ENCODE measurements around the gene GRB10.

DNA sequence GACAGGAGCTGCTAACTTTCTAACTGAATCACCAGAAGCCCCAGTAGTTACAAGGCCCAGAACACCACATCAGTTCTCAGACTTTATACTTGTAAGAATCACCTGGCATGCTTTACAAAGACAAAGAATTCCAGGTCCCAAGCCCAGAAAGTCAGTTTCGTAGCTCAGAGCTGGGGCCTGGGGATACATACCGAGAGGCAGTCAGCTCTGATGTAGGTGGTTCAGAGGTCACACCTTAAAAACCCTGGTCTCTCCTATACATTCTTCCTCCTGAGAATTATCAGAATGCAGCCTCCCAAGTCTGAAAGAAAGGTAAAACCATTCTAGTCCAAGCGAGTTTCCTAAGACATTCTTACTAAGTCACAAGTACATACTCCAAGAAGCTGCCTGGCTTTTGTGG is 2.3 kb downstream of the GRB10 start:
- no peak for TF ChIP-seq CTCF (IDR thresholded peaks at IDR 0.05 in 4 of 5, conservative IDR thresholded peaks at IDR 0.05 in 1 of 5)
- no peak for TF ChIP-seq POLR2A (IDR thresholded peaks at IDR 0.05)
